SJSA1 (cell line): ENCODE data around the gene MYCN. TPM values are rescaled to one million over a fixed set of nuclear protein-coding genes. Genes with fewer than 3 reads are reported as not detected.
"Not testable (repeated sequence)": the region's sequence is repeated elsewhere in the genome, so short reads cannot be mapped to it uniquely, and the experiment has no call there.

ENCODE experiments used
- DNase-seq, 2 experiments: peaks; one replicate each; pipeline ENCODE4 v3.0.0-alpha.2; 2015 to 2020; ENCODE audit warnings: low spot score in 2 of 2, low read depth in 1 of 2
- H3K27ac ChIP-seq: fragments of 250-450 bp; sonication (Bioruptor Pico); 2 replicates; pipeline ENCODE4 v1.5.1; 2020; ENCODE audit warnings: mild to moderate bottlenecking, moderate library complexity
- H3K27me3 ChIP-seq: fragments of 250-450 bp; sonication (Bioruptor Pico); replicated peaks from 2 replicates; pipeline ENCODE4 v1.5.1; 2020; ENCODE audit warnings: mild to moderate bottlenecking, moderate library complexity
- H3K36me3 ChIP-seq: fragments of 250-450 bp; sonication (Bioruptor Pico); 2 replicates; pipeline ENCODE4 v1.5.1; 2020; ENCODE audit warnings: mild to moderate bottlenecking
- H3K4me1 ChIP-seq: fragments of 250-450 bp; sonication (Bioruptor Pico); replicated peaks from 2 replicates; pipeline ENCODE4 v1.6.1; 2021; ENCODE audit warnings: mild to moderate bottlenecking
- H3K4me3 ChIP-seq: fragments of 250-450 bp; sonication (Bioruptor Pico); 2 replicates; pipeline ENCODE4 v1.5.1; 2020; ENCODE audit warnings: mild to moderate bottlenecking
- H3K9me3 ChIP-seq: fragments of 250-450 bp; sonication (Bioruptor Pico); replicated peaks from 2 replicates; pipeline ENCODE4 v1.5.1; 2020; ENCODE audit warnings: mild to moderate bottlenecking
- total RNA-seq: library from RNA; depleted of rRNA; stranded (reverse); fragments of >200 nt; shearing (Covaris generic); gene quantifications from 2 replicates; pipeline ENCODE4 v1.2.3, GENCODE V29; 2014

MYCN gene
- total RNA-seq, 1 experiment from 2014 or later: 3.7 TPM

- no peak for DNase-seq
These were observed 25.6 kb upstream of the MYCN start for GRCh38 chr2:15914596-15915385.

GRCh38 chr2:15915546-15915945 is 24.8 kb upstream of the MYCN start:
- H3K4me1 ChIP-seq: peaks cover 16% of the 10 kb centered on the region
- H3K27ac ChIP-seq, H3K36me3 ChIP-seq, H3K4me3 ChIP-seq, H3K9me3 ChIP-seq, H3K27me3 ChIP-seq: not testable (repeated sequence)
- DNase-seq: peak in 1 of 2 experiments; percentile 23

More at GRCh38 chr2:15914596-15915385, 25.6 kb upstream of the MYCN start:
- Histone ChIP-seq H3K4me3 (no peak overlapping the region), H3K27me3 (no peaks in the 10 kb centered on the region), H3K9me3 (no peaks in the 10 kb centered on the region), H3K27ac (no peak overlapping the region), H3K4me1 (peaks cover 16% of the 10 kb centered on the region), H3K36me3 (no peaks in the 10 kb centered on the region)

DNA sequence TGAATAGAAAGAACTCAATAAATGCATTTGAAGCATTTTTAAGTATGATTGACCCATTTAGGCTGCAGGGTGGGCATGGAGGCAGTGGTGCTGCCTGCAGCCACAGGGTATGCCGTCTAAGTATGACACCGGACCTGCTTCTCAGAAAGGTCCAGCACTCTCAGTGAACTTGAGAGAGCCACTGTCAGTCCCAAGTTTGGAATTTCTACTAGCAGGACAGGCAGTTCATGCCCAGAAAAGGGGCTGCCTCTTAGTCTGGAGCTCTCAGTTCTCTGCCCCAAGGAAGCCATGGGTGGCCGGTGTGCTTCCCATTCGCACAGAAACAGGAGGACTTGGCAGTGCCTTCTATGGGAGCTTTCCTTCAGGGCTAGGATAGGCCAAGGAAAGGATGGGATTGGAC is 24.0 kb upstream of the MYCN start:
- Histone ChIP-seq H3K9me3 (no peaks in the 10 kb centered on the region), H3K36me3 (no peaks in the 10 kb centered on the region), H3K4me1 (peaks cover 16% of the 10 kb centered on the region), H3K27ac (no peak overlapping the region), H3K4me3 (no peak overlapping the region), H3K27me3 (no peaks in the 10 kb centered on the region)
- DNase-seq: no peak

- DNase-seq: no peak
- Histone ChIP-seq H3K27me3 (no peaks in the 10 kb centered on the region), H3K27ac (no peak overlapping the region), H3K36me3 (no peaks in the 10 kb centered on the region), H3K4me1 (no peaks in the 10 kb centered on the region), H3K9me3 (no peaks in the 10 kb centered on the region), H3K4me3 (no peak overlapping the region)
These were observed 21.5 kb upstream of the MYCN start for GRCh38 chr2:15918761-15919356.

- Histone ChIP-seq H3K27ac (no peak overlapping the region), H3K36me3 (no peaks in the 10 kb centered on the region), H3K27me3 (no peaks in the 10 kb centered on the region), H3K4me3 (no peak overlapping the region), H3K9me3 (no peaks in the 10 kb centered on the region), H3K4me1 (no peaks in the 10 kb centered on the region)
- DNase-seq: no peak
These were observed 20.5 kb upstream of the MYCN start for GRCh38 chr2:15919716-15920434.

- no peak for DNase-seq
- no peaks in the 10 kb centered on the region for H3K27me3 ChIP-seq
These were observed 19.7 kb upstream of the MYCN start for GRCh38 chr2:15920696-15921095.

GRCh38 chr2:15923597-15923996 is 16.8 kb upstream of the MYCN start:
- Histone ChIP-seq H3K4me3 (no peak overlapping the region), H3K36me3 (no peaks in the 10 kb centered on the region), H3K4me1 (no peaks in the 10 kb centered on the region), H3K27me3 (no peaks in the 10 kb centered on the region), H3K27ac (no peak overlapping the region), H3K9me3 (no peaks in the 10 kb centered on the region)
- DNase-seq: no peak

More at GRCh38 chr2:15920696-15921095, 19.7 kb upstream of the MYCN start:
- Histone ChIP-seq H3K9me3 (no peaks in the 10 kb centered on the region), H3K36me3 (no peaks in the 10 kb centered on the region), H3K27ac (no peak overlapping the region), H3K4me3 (no peak overlapping the region), H3K4me1 (no peaks in the 10 kb centered on the region)

DNA sequence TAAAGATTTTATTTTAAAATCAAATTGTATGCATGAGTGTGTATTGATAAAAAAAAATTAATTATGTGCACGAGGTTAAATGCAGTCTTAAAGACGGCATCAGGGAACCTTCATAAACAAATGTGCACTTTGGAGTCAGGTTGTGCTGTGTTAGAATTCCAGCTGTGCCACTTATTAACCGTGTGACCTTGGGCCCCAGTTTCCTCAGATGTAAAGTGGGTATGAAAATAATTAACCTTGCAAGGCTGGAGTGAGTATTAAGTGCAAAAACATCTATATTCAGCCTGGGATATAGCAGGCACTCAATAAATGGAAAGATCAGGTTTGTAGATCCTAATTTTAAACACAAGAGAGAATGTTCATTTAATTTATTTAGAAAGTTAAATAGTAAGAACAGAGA is 14.5 kb upstream of the MYCN start:
- H3K4me3 ChIP-seq: no peak overlapping the region
- no peaks in the 10 kb centered on the region for H3K36me3 ChIP-seq
- H3K9me3 ChIP-seq: no peaks in the 10 kb centered on the region
- DNase-seq: no peak
- H3K4me1 ChIP-seq: no peaks in the 10 kb centered on the region
- H3K27me3 ChIP-seq: no peaks in the 10 kb centered on the region
- no peak overlapping the region for H3K27ac ChIP-seq

- Histone ChIP-seq H3K27ac (no peak overlapping the region), H3K4me1 (no peaks in the 10 kb centered on the region), H3K9me3 (no peaks in the 10 kb centered on the region), H3K27me3 (no peaks in the 10 kb centered on the region), H3K36me3 (no peaks in the 10 kb centered on the region), H3K4me3 (no peak overlapping the region)
- DNase-seq: no peak
These were observed 14.1 kb upstream of the MYCN start for GRCh38 chr2:15926252-15926651.

DNA sequence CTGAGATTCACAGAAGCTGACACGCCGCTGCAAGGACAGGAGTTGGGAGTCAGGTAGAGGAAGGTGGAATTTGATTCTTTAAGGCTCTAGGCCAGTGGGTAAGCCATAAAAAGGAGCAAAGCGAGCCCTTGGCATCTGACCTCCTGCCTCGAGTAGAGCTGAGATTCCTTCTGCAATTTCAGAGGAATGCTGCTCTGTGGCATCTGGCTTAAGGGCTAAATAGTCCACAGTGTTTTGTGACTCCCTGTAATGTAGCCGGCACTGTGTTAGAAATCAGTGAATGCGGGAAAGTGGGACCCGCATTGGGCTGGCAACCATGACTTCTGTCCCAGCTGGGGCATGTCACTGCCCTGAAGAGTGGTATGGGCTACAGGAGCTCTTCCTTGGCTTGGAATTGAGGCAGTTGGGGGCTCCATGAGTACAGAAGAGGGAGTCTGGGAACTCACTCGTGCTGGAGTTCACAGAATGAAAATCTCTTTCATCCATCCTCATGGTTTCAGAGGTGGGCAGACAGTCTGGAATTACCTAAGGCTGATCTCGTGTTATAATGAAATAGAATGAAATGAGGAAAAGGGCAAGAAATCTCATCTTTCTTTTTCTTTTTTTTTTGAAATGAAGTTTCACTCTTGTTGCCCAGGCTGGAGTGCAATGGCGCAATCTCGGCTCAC is 12.7 kb upstream of the MYCN start:
- no peak for DNase-seq
- Histone ChIP-seq H3K9me3 (no peaks in the 10 kb centered on the region), H3K36me3 (no peaks in the 10 kb centered on the region), H3K4me1 (no peaks in the 10 kb centered on the region), H3K4me3 (no peak overlapping the region), H3K27ac (no peak overlapping the region), H3K27me3 (no peaks in the 10 kb centered on the region)

GRCh38 chr2:15929008-15929407 is 11.3 kb upstream of the MYCN start:
- not testable (repeated sequence) for H3K9me3 ChIP-seq, H3K27me3 ChIP-seq, H3K27ac ChIP-seq, H3K36me3 ChIP-seq, H3K4me1 ChIP-seq, H3K4me3 ChIP-seq, DNase-seq

- DNase-seq: no peak
- H3K27me3 ChIP-seq: no peaks in the 10 kb centered on the region
- no peaks in the 10 kb centered on the region for H3K36me3 ChIP-seq
- H3K4me1 ChIP-seq: no peaks in the 10 kb centered on the region
- H3K27ac ChIP-seq: no peak overlapping the region
- no peaks in the 10 kb centered on the region for H3K9me3 ChIP-seq
- H3K4me3 ChIP-seq: no peak overlapping the region
These were observed 10.5 kb upstream of the MYCN start for GRCh38 chr2:15929861-15930260.

GRCh38 chr2:15930589-15931318 is 9.6 kb upstream of the MYCN start:
- no peaks in the 10 kb centered on the region for H3K4me1 ChIP-seq
- H3K9me3 ChIP-seq: no peaks in the 10 kb centered on the region
- no peak overlapping the region for H3K4me3 ChIP-seq
- H3K27ac ChIP-seq: no peak overlapping the region
- no peak for DNase-seq
- H3K36me3 ChIP-seq: no peaks in the 10 kb centered on the region
- H3K27me3 ChIP-seq: no peaks in the 10 kb centered on the region
